ENCODE results near the gene MCL1. TPM values are rescaled to one million over a fixed set of nuclear protein-coding genes. Genes with fewer than 3 reads are reported as not detected.
A peak's percentile ranks its signal among the peaks of the same experiment; 100 is the strongest.

The MCL1 gene
- polyA plus RNA-seq, 1 of the 3 experiments (the other 2 are of a cell fraction), result 110 TPM

- TF ChIP-seq GABPA (IDR thresholded peaks at IDR 0.05; ENCODE audit: low read depth), result no peak
- TF ChIP-seq CHD2 (IDR thresholded peaks at IDR 0.05; ENCODE audit: low read length, partially characterized antibody), result no peak
These were observed 25.9 kb downstream of the MCL1 start (continued) for GRCh38 chr1:150553392-150554085.

GRCh38 chr1:150552911-150553289, 26.5 kb downstream of the MCL1 start:
- Histone ChIP-seq H3K79me2 (ENCODE audit: insufficient read depth) (peaks cover 1% of the 10 kb centered on the region; the same call in 1 of the 2 replicates), H3K9me2 (no peaks in the 10 kb centered on the region), H3F3A (replicated peaks; ENCODE audit: insufficient read depth) (peaks cover 17% of the 10 kb centered on the region), H3K9me3 (no peaks in the 10 kb centered on the region), H3K36me3 (replicated peaks in 1 of 2; ENCODE audit: control insufficient read depth in 1 of 2, insufficient read depth in 2 of 2, low read length in 1 of 2) (no peaks in the 10 kb centered on the region), H3K4me1 (ENCODE audit: control insufficient read depth in 1 of 2, insufficient read depth in 2 of 2, low read depth in 1 of 2, low read length in 1 of 2) (peaks cover 8 to 13% of the 10 kb centered on the region in 2 experiments; a peak in 2 of 4 replicates), H2AFZ (ENCODE audit: low read depth) (no peak overlapping the region), H3K27me3 (ENCODE audit: insufficient read depth) (no peaks in the 10 kb centered on the region), H4K20me1 (ENCODE audit: insufficient read depth) (no peaks in the 10 kb centered on the region), H3K4me3 (ENCODE audit: low read depth in 2 of 2, low read length in 1 of 2) (no peak overlapping the region), H3K4me2 (0 out of 2 replicates have a peak overlapping the region, but pooled peaks have one; percentile 7), H3K9ac (no peak overlapping the region), H3K27ac (ENCODE audit: low read depth in 2 of 2, low read length in 1 of 2) (no peak overlapping the region)
- DNase-seq, result no peak
- ChIA-PET CTCF (interaction anchor here (7.3 kb wide), 1 partner anchor 7 kb away, joined by 88 read pairs; no protein-coding TSS in a partner anchor), POLR2A (interaction anchor here (1.2 kb wide), 1 partner anchor 8 kb away, joined by 4 read pairs; no protein-coding TSS in a partner anchor)
- TF ChIP-seq RXRA (IDR thresholded peaks at IDR 0.05; ENCODE audit: borderline replicate concordance, low read depth) (no peak), TCF12 (IDR thresholded peaks at IDR 0.05) (no peak), TAF1 (IDR thresholded peaks at IDR 0.05; ENCODE audit: borderline replicate concordance, low read depth, low read length) (no peak), POLR2AphosphoS5 (IDR thresholded peaks at IDR 0.05; ENCODE audit: low read depth, low read length) (no peak), FOXJ3 (CRISPR knock-in tag; IDR thresholded peaks at IDR 0.05) (no peak), NFIC (IDR thresholded peaks at IDR 0.05; ENCODE audit: borderline replicate concordance) (no peak), USF1 (IDR thresholded peaks at IDR 0.05; ENCODE audit: borderline replicate concordance, low read depth) (no peak), NRF1 (IDR thresholded peaks at IDR 0.05; ENCODE audit: low read depth, low read length) (no peak)
- WGBS (ENCODE audit: low lambda C conversion rate), result 84% methylated on average over 7 of the region's 12 CpGs

GRCh38 chr1:150552128-150552910, 27.1 kb downstream of the MCL1 start:
- H3K9me3 ChIP-seq, result no peaks in the 10 kb centered on the region
- no peak overlapping the region for H3K27ac ChIP-seq (ENCODE audit: low read depth in 2 of 2, low read length in 1 of 2)
- H3K4me1 ChIP-seq (ENCODE audit: control insufficient read depth in 1 of 2, insufficient read depth in 2 of 2, low read depth in 1 of 2, low read length in 1 of 2), result peaks cover 8 to 13% of the 10 kb centered on the region in 2 experiments; a peak in 2 of 4 replicates
- H3K9me2 ChIP-seq, result no peaks in the 10 kb centered on the region
- POLR2A ChIA-PET, result interaction anchor here (1.2 kb wide), 1 partner anchor 8 kb away, joined by 4 read pairs; no protein-coding TSS in a partner anchor
- DNase-seq, result no peak
- H3K27me3 ChIP-seq (ENCODE audit: insufficient read depth), result no peaks in the 10 kb centered on the region
- no peaks in the 10 kb centered on the region for H3K36me3 ChIP-seq (replicated peaks in 1 of 2; ENCODE audit: control insufficient read depth in 1 of 2, insufficient read depth in 2 of 2, low read length in 1 of 2)
- CTCF ChIA-PET, result interaction anchor here (7.3 kb wide), 1 partner anchor 8 kb away, joined by 88 read pairs; no protein-coding TSS in a partner anchor
- H3K79me2 ChIP-seq (ENCODE audit: insufficient read depth), result no peaks in the 10 kb centered on the region
- TF ChIP-seq REST (IDR thresholded peaks at IDR 0.05; ENCODE audit: low read depth, low read length) (0 out of 2 replicates have a peak, but pooled peaks have one; percentile 25), CTCF (IDR thresholded peaks at IDR 0.05) (no peak)
- 62% methylated on average over 12 of the region's 13 CpGs for WGBS (ENCODE audit: low lambda C conversion rate)
- H3K4me3 ChIP-seq (ENCODE audit: low read depth in 2 of 2, low read length in 1 of 2), result no peak overlapping the region
- 0 out of 2 replicates have a peak overlapping the region, but pooled peaks have one; percentile 7 for H3K4me2 ChIP-seq
- no peak overlapping the region for H3K9ac ChIP-seq
- no peaks in the 10 kb centered on the region for H4K20me1 ChIP-seq (ENCODE audit: insufficient read depth)
- H2AFZ ChIP-seq (ENCODE audit: low read depth), result no peak overlapping the region
- peaks cover 17% of the 10 kb centered on the region for H3F3A ChIP-seq (replicated peaks; ENCODE audit: insufficient read depth)
